HG03442 (cell line): ENCODE results near the gene COPA.

Source experiments
- ATAC-seq: cut with Tn5 transposase; IDR thresholded peaks from one replicate; pipeline ENCODE4 v1.9.1; 2021; ENCODE audit warnings: mild to moderate bottlenecking, moderate library complexity; ENCODE audit not compliant: unreplicated experiment

COPA gene

GRCh38 chr1:160277330-160277729 is 65.7 kb downstream of the COPA start:
- ATAC-seq: no peak

GRCh38 chr1:160271025-160271424 is 72.0 kb downstream of the COPA start:
- no peak for ATAC-seq

GRCh38 chr1:160267284-160267991 is 75.6 kb downstream of the COPA start:
- ATAC-seq: no peak

- no peak for ATAC-seq
Observed at GRCh38 chr1:160264795-160265307, 78.2 kb downstream of the COPA start.

- ATAC-seq: peak; percentile 68
Observed at GRCh38 chr1:160261893-160262794, 80.9 kb downstream of the COPA start, which contains the start of gene DCAF8. Gene DCAF8 (minus strand): TSS chr1:160262549. CDS start chr1:160244008, 18,541 bp downstream.

GRCh38 chr1:160261556-160261892 is 81.5 kb downstream of the COPA start:
- ATAC-seq: no peak

- no peak for ATAC-seq
Observed at GRCh38 chr1:160260406-160261382, 82.4 kb downstream of the COPA start.

- no peak for ATAC-seq
Observed at GRCh38 chr1:160258177-160258798, 84.8 kb downstream of the COPA start.

GRCh38 chr1:160257411-160258015 is 85.5 kb downstream of the COPA start:
- ATAC-seq: no peak

- ATAC-seq: no peak
Observed at GRCh38 chr1:160256396-160257046, 86.5 kb downstream of the COPA start.

- no peak for ATAC-seq
Observed at GRCh38 chr1:160255781-160256300, 87.2 kb downstream of the COPA start.

- ATAC-seq: peak; percentile 85
Observed at GRCh38 chr1:160251687-160252526, 91.1 kb downstream of the COPA start.

GRCh38 chr1:160251011-160251410 is 92.0 kb downstream of the COPA start:
- ATAC-seq: no peak

GRCh38 chr1:160247053-160247452 is 96.0 kb downstream of the COPA start:
- ATAC-seq: no peak

GRCh38 chr1:160245434-160245833 is 97.6 kb downstream of the COPA start:
- ATAC-seq: no peak

- no peak for ATAC-seq
Observed at GRCh38 chr1:160244209-160244608, 98.8 kb downstream of the COPA start.

- ATAC-seq: no peak
Observed at GRCh38 chr1:160243767-160244166, 99.3 kb downstream of the COPA start.
